B cell (primary cell): ENCODE data around the gene RAMP2. TPM values are rescaled to one million over a fixed set of nuclear protein-coding genes. Genes with fewer than 3 reads are reported as not detected.

ENCODE experiments used
- ATAC-seq: fragments of 200-7000 bp; cut with Tn5 transposase; one replicate; pipeline ENCODE4 v1.10.0; 2021; ENCODE audit warnings: low read depth, mild to moderate bottlenecking, moderate number of reproducible peaks, moderate library complexity
- CTCF ChIA-PET: fragments of 350-600 bp; sonication (Branson Sonifier 250); formaldehyde crosslinking; loops from one replicate; lab custom pipeline; 2021; ENCODE audit warnings: antibody characterized with exemption, inconsistent platforms; lab: Charles Lee
- POLR2A ChIA-PET: fragments of 350-600 bp; sonication (Branson Sonifier 250); formaldehyde crosslinking; loops from one replicate; lab custom pipeline; 2021; ENCODE audit warnings: antibody characterized with exemption; lab: Charles Lee
- DNase-seq: peaks from one replicate; pipeline ENCODE4 v3.0.0; 2013
- H2AFZ ChIP-seq: 2 replicates; pipeline ENCODE4 v1.6.1; 2012; ENCODE audit warnings: mild to moderate bottlenecking, low read depth, low read length; ENCODE audit not compliant: insufficient read depth, poor library complexity, severe bottlenecking
- H3K27ac ChIP-seq, 2 donors: 1 replicate in 1 of 2; 2 replicates in 1 of 2; pipeline ENCODE4 v1.5.1; 2012 to 2013; ENCODE audit warnings: low read length in 2 of 2, mild to moderate bottlenecking in 2 of 2, moderate library complexity in 1 of 2
- H3K27me3 ChIP-seq, 4 experiments: fragments of 200-600 bp in 1 of 4; sonication (generic) in 1 of 4; replicated peaks in 1 of 4; 1 replicate in 2 of 4; 2 replicates in 2 of 4; pipeline versions ENCODE4 v1.6.1 to v1.7.0; 2013 to 2016; ENCODE audit warnings: low read length in 3 of 4, mild to moderate bottlenecking in 2 of 4, mixed read lengths in 1 of 4, moderate library complexity in 1 of 4; ENCODE audit not compliant: insufficient read depth in 4 of 4, control insufficient read depth in 3 of 4; ENCODE audit errors: control extremely low read depth in 1 of 4
- H3K36me3 ChIP-seq, 2 experiments: replicated peaks in 1 of 2; 1 replicate in 1 of 2; 2 replicates in 1 of 2; pipeline versions ENCODE4 v1.6.1 to v1.7.1; 2013; ENCODE audit warnings: low read length in 1 of 2; ENCODE audit not compliant: insufficient read depth in 2 of 2, control insufficient read depth in 1 of 2; ENCODE audit errors: control extremely low read depth in 1 of 2, extremely low read depth in 1 of 2
- H3K4me1 ChIP-seq, 2 donors: fragments of 200-600 bp in 1 of 2; sonication (generic) in 1 of 2; 1 replicate in 1 of 2; 2 replicates in 1 of 2; pipeline versions ENCODE4 v1.5.1 to v1.6.1; 2013 to 2017; ENCODE audit warnings: low read length in 2 of 2; ENCODE audit not compliant: control insufficient read depth in 2 of 2, insufficient read depth in 2 of 2
- H3K4me2 ChIP-seq: replicated peaks from 2 replicates; pipeline ENCODE3; 2012; ENCODE audit warnings: mild to moderate bottlenecking, low read depth, low read length; ENCODE audit not compliant: poor library complexity, severe bottlenecking
- H3K4me3 ChIP-seq, 5 experiments: fragments of 200-600 bp in 1 of 5; sonication (generic) in 1 of 5; 1 replicate in 3 of 5; 2 replicates in 2 of 5; pipeline versions ENCODE4 v1.5.1 to v1.7.0; 2011 to 2016; ENCODE audit warnings: low read length in 4 of 5, mild to moderate bottlenecking in 4 of 5, low read depth in 2 of 5, control low read depth in 1 of 5, moderate library complexity in 1 of 5; ENCODE audit not compliant: insufficient read depth in 1 of 5; ENCODE audit errors: control extremely low read depth in 1 of 5, extremely low read depth in 1 of 5
- H3K79me2 ChIP-seq: fragments of 200-600 bp; sonication (generic); one replicate; pipeline ENCODE4 v1.6.0; 2016; ENCODE audit warnings: low read length; ENCODE audit not compliant: control insufficient read depth, insufficient read depth
- H3K9ac ChIP-seq: fragments of 200-600 bp; sonication (generic); 2 replicates; pipeline ENCODE4 v1.6.1; 2017; ENCODE audit warnings: mild to moderate bottlenecking, low read length, moderate library complexity
- H3K9me3 ChIP-seq, 3 donors: one replicate each; pipeline versions ENCODE4 v1.6.1 to v1.7.1; 2013; ENCODE audit warnings: low read length in 2 of 3; ENCODE audit not compliant: control insufficient read depth in 2 of 3, insufficient read depth in 1 of 3; ENCODE audit errors: control extremely low read depth in 1 of 3
- H4K20me1 ChIP-seq: 2 replicates; pipeline ENCODE4 v1.6.0; 2012; ENCODE audit warnings: mild to moderate bottlenecking, low read length; ENCODE audit not compliant: insufficient read depth, control insufficient read depth, poor library complexity, severe bottlenecking
- H3K27ac Mint-ChIP-seq: one replicate; pipeline ENCODE4 v1.8.0; 2021; ENCODE audit warnings: mixed read lengths
- H3K27me3 Mint-ChIP-seq: one replicate; pipeline ENCODE4 v1.8.0; 2021; ENCODE audit warnings: mixed read lengths
- H3K4me1 Mint-ChIP-seq: one replicate; pipeline ENCODE4 v1.8.0; 2021; ENCODE audit warnings: mixed read lengths
- H3K4me3 Mint-ChIP-seq: one replicate; pipeline ENCODE4 v1.8.0; 2021; ENCODE audit warnings: mixed read lengths
- H3K9me3 Mint-ChIP-seq: one replicate; pipeline ENCODE4 v1.8.0; 2022; ENCODE audit warnings: mixed read lengths; ENCODE audit not compliant: insufficient read depth
- CTCF ChIP-seq: fragments of 200-600 bp; IDR thresholded peaks from one replicate; pipeline ENCODE4 v1.8.0; 2022; ENCODE audit warnings: antibody characterized with exemption, mild to moderate bottlenecking
- EZH2 ChIP-seq: IDR thresholded peaks from 2 replicates; pipeline ENCODE4 v1.6.1; 2012; ENCODE audit warnings: borderline replicate concordance, low read depth, mild to moderate bottlenecking, moderate library complexity, low read length; ENCODE audit not compliant: insufficient read depth, poor library complexity, severe bottlenecking
- WGBS: methylation state at CpG from one replicate; pipeline ENCODE4 v1.1.5; 2013; ENCODE audit warnings: missing lambda C conversion rate; ENCODE audit not compliant: insufficient coverage; 5-methylcytosine and 5-hydroxymethylcytosine counted together
- intact Hi-C: fragments of 100-400 bp; cut with micrococcal nuclease; formaldehyde crosslinking; loops from one replicate; pipeline ENCODE4 v1.10.0; 2022
- polyA plus RNA-seq: library from polyadenylated mRNA; depleted of rRNA; stranded (reverse); fragments of >200 nt; gene quantifications from 2 replicates; pipeline ENCODE4 v1.2.3, GENCODE V29; 2012
- total RNA-seq, 2 donors: library from RNA; stranded (reverse); fragments of 120-200 nt in 1 of 2; gene quantifications; 1 replicate in 1 of 2; 2 replicates in 1 of 2; pipeline versions ENCODE4 v1.2.3 to v1.2.4, GENCODE V29; 2013 to 2022

RAMP2 gene
- total and polyA plus RNA-seq, 2 donors (not counting 1 experiment from before 2014, with no cell fraction given): not detected

GRCh38 chr17:42754782-42755181 lies 6.2 kb upstream of the RAMP2 start:
- POLR2A ChIA-PET: no interaction called here
- H3K27ac ChIP-seq: no peak overlapping the region
- H3K27me3 ChIP-seq: peaks cover 0 to 14% (median 7%) of the 10 kb centered on the region in 4 experiments
- TF ChIP-seq CTCF (no peak), EZH2 (no peak)
- H3K9me3 Mint-ChIP-seq: no peaks in the 10 kb centered on the region
- no peaks in the 10 kb centered on the region for H3K9me3 ChIP-seq
- no peak for DNase-seq
- no peak overlapping the region for H2AFZ ChIP-seq
- CTCF ChIA-PET: interaction anchor here (1.0 kb wide), 1 partner anchor 9 kb away, joined by 5 read pairs; no protein-coding TSS in a partner anchor
- H3K36me3 ChIP-seq: no peaks in the 10 kb centered on the region
- peaks cover 31% of the 10 kb centered on the region for H3K27me3 Mint-ChIP-seq
- peaks cover 2% of the 10 kb centered on the region in 2 donors for H3K4me1 ChIP-seq
- intact Hi-C loops: no loop called here
- H4K20me1 ChIP-seq: no peaks in the 10 kb centered on the region
- H3K79me2 ChIP-seq: no peaks in the 10 kb centered on the region
- no peak overlapping the region for H3K4me2 ChIP-seq
- no peak overlapping the region for H3K9ac ChIP-seq
- H3K4me3 Mint-ChIP-seq: no peak overlapping the region
- peaks cover 2% of the 10 kb centered on the region for H3K4me1 Mint-ChIP-seq
- no peak for ATAC-seq
- no peak overlapping the region for H3K27ac Mint-ChIP-seq
- WGBS: 93% methylated on average over 2 of the region's 3 CpGs
- no peak overlapping the region for H3K4me3 ChIP-seq

GRCh38 chr17:42759982-42760651 lies 910 bp upstream of the RAMP2 start:
- Histone ChIP-seq H3K27ac (no peak overlapping the region), H3K4me3 (no peak overlapping the region), H3K9ac (no peak overlapping the region), H3K4me1 (peaks cover 19 to 23% of the 10 kb centered on the region in 2 donors), H4K20me1 (no peaks in the 10 kb centered on the region), H3K36me3 (no peaks in the 10 kb centered on the region), H3K4me2 (peak overlapping the region; percentile 93), H2AFZ (no peak overlapping the region), H3K27me3 (peaks cover 0 to 48% (median 14%) of the 10 kb centered on the region in 4 experiments), H3K9me3 (no peaks in the 10 kb centered on the region), H3K79me2 (no peaks in the 10 kb centered on the region)
- POLR2A ChIA-PET: interaction anchor here (0.6 to 1.0 kb wide), 3 partner anchors 76 to 1440 kb away, joined by 3 to 6 read pairs (median 4); partner anchors contain the start of gene ATXN7L3
- 55% methylated on average over 5 of the region's 11 CpGs for WGBS
- intact Hi-C loops: no loop called here
- no peaks in the 10 kb centered on the region for H3K9me3 Mint-ChIP-seq
- DNase-seq: peak; percentile 76
- H3K27me3 Mint-ChIP-seq: peaks cover 48% of the 10 kb centered on the region
- H3K4me3 Mint-ChIP-seq: peak overlapping the region; percentile 85
- H3K4me1 Mint-ChIP-seq: peaks cover 23% of the 10 kb centered on the region
- TF ChIP-seq CTCF (no peak), EZH2 (no peak)
- CTCF ChIA-PET: interaction anchor here (1.0 to 4.8 kb wide), 10 partner anchors 8 to 871 kb away, joined by 3 to 60 read pairs (median 4); partner anchors contain the start of genes PSMC3IP and VPS25
- peak; percentile 66 for ATAC-seq
- peak overlapping the region; percentile 37 for H3K27ac Mint-ChIP-seq
